MM.1S (cell line): ENCODE data around the gene STAMBP.

Source experiments
- DNase-seq: peaks from one replicate; pipeline ENCODE4 v3.0.0-alpha.2; 2015
- H2AFZ ChIP-seq: fragments of 300-600 bp; sonication (generic); 2 replicates; pipeline ENCODE4 v1.6.0; 2016; ENCODE audit warnings: antibody characterized with exemption, low read length
- H3F3A ChIP-seq: fragments of 300-600 bp; sonication (generic); 2 replicates; pipeline ENCODE4 v1.6.1; 2016; ENCODE audit warnings: mild to moderate bottlenecking, antibody characterized with exemption, low read length, moderate library complexity, mixed read lengths; ENCODE audit not compliant: insufficient read depth
- H3K27ac ChIP-seq: fragments of 300-600 bp; sonication (generic); 2 replicates; pipeline ENCODE4 v1.5.1; 2016; ENCODE audit warnings: mild to moderate bottlenecking, low read length
- H3K27me3 ChIP-seq: fragments of 300-600 bp; sonication (generic); replicated peaks from 2 replicates; pipeline ENCODE4 v1.6.0; 2016; ENCODE audit warnings: low read length; ENCODE audit not compliant: insufficient read depth
- H3K36me3 ChIP-seq: fragments of 300-600 bp; sonication (generic); replicated peaks from 2 replicates; pipeline ENCODE4 v1.6.1; 2016; ENCODE audit warnings: mild to moderate bottlenecking, low read length, mixed read lengths; ENCODE audit not compliant: insufficient read depth
- H3K4me1 ChIP-seq: fragments of 300-600 bp; sonication (generic); 2 replicates; pipeline ENCODE4 v1.6.1; 2016; ENCODE audit warnings: low read length, mixed read lengths
- H3K4me2 ChIP-seq: fragments of 300-600 bp; sonication (generic); 2 replicates; pipeline ENCODE4 v1.6.0; 2016; ENCODE audit warnings: low read depth, low read length
- H3K4me3 ChIP-seq: fragments of 300-600 bp; sonication (generic); 2 replicates; pipeline ENCODE4 v1.5.1; 2016; ENCODE audit warnings: low read length, mixed read lengths
- H3K79me2 ChIP-seq: fragments of 300-600 bp; sonication (generic); 2 replicates; pipeline ENCODE4 v1.6.1; 2016; ENCODE audit warnings: mixed run types, low read length, mixed read lengths
- H3K9ac ChIP-seq: fragments of 300-600 bp; sonication (generic); 2 replicates; pipeline ENCODE4 v1.6.1; 2016; ENCODE audit warnings: low read length, mixed read lengths
- H3K9me2 ChIP-seq: fragments of 300-600 bp; sonication (generic); replicated peaks from 2 replicates; pipeline ENCODE4 v1.6.1; 2016; ENCODE audit warnings: mild to moderate bottlenecking, low read length, mixed read lengths; ENCODE audit not compliant: insufficient read depth
- H3K9me3 ChIP-seq: fragments of 300-600 bp; sonication (generic); replicated peaks from 2 replicates; pipeline ENCODE4 v1.6.1; 2016; ENCODE audit warnings: mild to moderate bottlenecking, low read length, mixed read lengths; ENCODE audit not compliant: insufficient read depth
- H4K20me1 ChIP-seq: fragments of 300-600 bp; sonication (generic); 2 replicates; pipeline ENCODE4 v1.6.1; 2016; ENCODE audit warnings: mild to moderate bottlenecking, low read length, moderate library complexity, mixed read lengths; ENCODE audit not compliant: insufficient read depth
- CTCF ChIP-seq: fragments of 300-600 bp; sonication (generic); IDR thresholded peaks from 2 replicates; pipeline ENCODE4 v1.5.1; 2016; ENCODE audit warnings: antibody characterized with exemption, low read length, mixed read lengths
- EZH2 ChIP-seq: fragments of 300-600 bp; sonication (generic); optimal IDR thresholded peaks from 2 replicates; pipeline ENCODE3; 2017; ENCODE audit warnings: low read depth, mild to moderate bottlenecking, antibody characterized with exemption, low read length, mixed read lengths
- EZH2phosphoT487 ChIP-seq: fragments of 300-600 bp; sonication (generic); IDR thresholded peaks from 2 replicates; pipeline ENCODE4 v1.6.1; 2018; ENCODE audit warnings: antibody characterized with exemption, low read length

STAMBP gene

GRCh38 chr2:73890301-73891092, 61.7 kb downstream of the STAMBP start:
- no peaks in the 10 kb centered on the region for H3F3A ChIP-seq
- H4K20me1 ChIP-seq = no peaks in the 10 kb centered on the region
- DNase-seq = no peak
- H2AFZ ChIP-seq = no peak overlapping the region
- no peak for TF ChIP-seq EZH2
- no peak for TF ChIP-seq EZH2phosphoT487
- TF ChIP-seq CTCF = no peak
- H3K4me1 ChIP-seq = no peaks in the 10 kb centered on the region
- H3K4me3 ChIP-seq = no peak overlapping the region
- no peaks in the 10 kb centered on the region for H3K79me2 ChIP-seq
- H3K36me3 ChIP-seq = no peaks in the 10 kb centered on the region
- H3K27me3 ChIP-seq = no peaks in the 10 kb centered on the region
- H3K9ac ChIP-seq = no peak overlapping the region
- H3K9me3 ChIP-seq = no peaks in the 10 kb centered on the region
- H3K9me2 ChIP-seq = no peaks in the 10 kb centered on the region
- no peak overlapping the region for H3K27ac ChIP-seq
- H3K4me2 ChIP-seq = no peak overlapping the region

GRCh38 chr2:73891276-73891901, 62.6 kb downstream of the STAMBP start:
- Histone ChIP-seq H3K4me1 (no peaks in the 10 kb centered on the region), H3K4me2 (no peak overlapping the region), H3K79me2 (no peaks in the 10 kb centered on the region), H3K27me3 (no peaks in the 10 kb centered on the region), H3K9me2 (no peaks in the 10 kb centered on the region), H3K36me3 (no peaks in the 10 kb centered on the region), H3K27ac (no peak overlapping the region), H3K9ac (no peak overlapping the region), H3F3A (no peaks in the 10 kb centered on the region), H4K20me1 (no peaks in the 10 kb centered on the region), H3K4me3 (no peak overlapping the region), H3K9me3 (no peaks in the 10 kb centered on the region), H2AFZ (no peak overlapping the region)
- TF ChIP-seq CTCF = no peak
- no peak for TF ChIP-seq EZH2
- no peak for TF ChIP-seq EZH2phosphoT487
- DNase-seq = no peak

- H3K36me3 ChIP-seq = no peaks in the 10 kb centered on the region
- H3K27ac ChIP-seq = no peak within 1 kb of the TSS
- no peaks in the 10 kb centered on the region for H4K20me1 ChIP-seq
- no peaks in the 10 kb centered on the region for H3K4me1 ChIP-seq
- no peak for DNase-seq
- H3K4me2 ChIP-seq = no peak within 1 kb of the TSS
- no peak within 1 kb of the TSS for H3K4me3 ChIP-seq
- H3K79me2 ChIP-seq = no peaks in the 10 kb centered on the region
- no peak within 1 kb of the TSS for H3K9ac ChIP-seq
- no peaks in the 10 kb centered on the region for H3K9me3 ChIP-seq
- no peaks in the 10 kb centered on the region for H3F3A ChIP-seq
- no peaks in the 10 kb centered on the region for H3K9me2 ChIP-seq
- no peaks in the 10 kb centered on the region for H3K27me3 ChIP-seq
- no peak within 1 kb of the TSS for H2AFZ ChIP-seq
- TF ChIP-seq CTCF (no peak), EZH2 (no peak), EZH2phosphoT487 (no peak)
These were observed 64.0 kb downstream of the STAMBP start, which contains the start of gene ACTG2 for GRCh38 chr2:73892631-73893329. Gene ACTG2, plus strand, starts transcription at chr2:73893008. Its CDS starts 8,304 bp downstream, at chr2:73901312.
